ENCODE data around the gene SLC38A9.

Gene SLC38A9

GRCh38 chr5:55599148-55600050 lies 112.7 kb downstream of the SLC38A9 start:
- TF ChIP-seq CTCF (IDR thresholded peaks at IDR 0.05; ENCODE audit: insufficient read depth, missing control alignments), result no peak
- FAIRE-seq, result no peak
- DNase-seq (ENCODE audit: insufficient read length, low spot score), result no peak

DNA sequence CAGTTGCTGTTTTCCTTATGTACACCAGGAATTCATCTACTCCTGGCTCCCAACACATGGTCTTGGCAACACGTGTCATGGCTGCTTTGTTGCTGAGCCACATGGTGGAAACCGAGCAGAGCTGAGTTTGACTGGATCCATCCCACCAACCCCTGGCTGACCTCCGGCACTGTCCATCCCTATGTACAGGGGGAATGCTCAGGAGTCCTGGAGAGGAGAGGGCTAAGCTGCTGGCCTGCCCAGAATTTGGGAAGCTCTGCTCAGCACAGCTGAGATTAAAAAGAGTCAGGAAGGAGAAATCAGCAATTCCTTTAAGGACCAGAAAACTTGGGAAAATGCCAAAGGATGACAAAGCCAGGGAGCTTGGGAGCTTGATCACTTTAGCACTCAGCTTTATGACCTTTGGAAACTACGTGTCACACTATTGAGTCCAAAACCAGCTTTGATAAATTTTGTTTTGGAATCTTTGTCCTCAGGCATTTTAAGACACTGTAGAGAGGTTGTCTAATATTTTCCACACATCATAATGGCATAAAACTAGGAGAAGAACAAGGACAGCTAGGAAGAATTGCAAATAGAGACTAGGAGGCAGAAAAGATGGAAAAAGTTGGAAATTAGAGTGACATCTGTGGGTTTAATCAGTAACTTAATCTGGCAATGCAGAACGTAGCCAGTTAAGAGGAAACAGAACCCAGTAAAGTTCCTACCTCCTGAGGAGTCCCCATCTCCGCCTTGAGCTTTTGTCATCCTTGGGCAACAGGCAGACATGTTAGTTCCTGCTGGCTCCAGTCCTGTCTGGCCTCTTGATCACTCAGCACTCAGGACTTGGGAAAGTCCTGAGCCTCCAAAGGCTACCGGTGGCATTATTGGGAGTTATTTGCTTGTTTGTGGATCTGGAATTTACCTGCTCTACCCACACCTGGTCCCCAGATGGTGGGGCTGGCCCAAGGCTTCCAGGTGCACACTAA lies 114.8 kb downstream of the SLC38A9 start:
- FAIRE-seq, result no peak
- TF ChIP-seq CTCF (IDR thresholded peaks at IDR 0.05; ENCODE audit: insufficient read depth, missing control alignments), result no peak
- no peak for DNase-seq (ENCODE audit: insufficient read length, low spot score)

GRCh38 chr5:55594671-55595070 lies 117.5 kb downstream of the SLC38A9 start:
- FAIRE-seq, result no peak

DNA sequence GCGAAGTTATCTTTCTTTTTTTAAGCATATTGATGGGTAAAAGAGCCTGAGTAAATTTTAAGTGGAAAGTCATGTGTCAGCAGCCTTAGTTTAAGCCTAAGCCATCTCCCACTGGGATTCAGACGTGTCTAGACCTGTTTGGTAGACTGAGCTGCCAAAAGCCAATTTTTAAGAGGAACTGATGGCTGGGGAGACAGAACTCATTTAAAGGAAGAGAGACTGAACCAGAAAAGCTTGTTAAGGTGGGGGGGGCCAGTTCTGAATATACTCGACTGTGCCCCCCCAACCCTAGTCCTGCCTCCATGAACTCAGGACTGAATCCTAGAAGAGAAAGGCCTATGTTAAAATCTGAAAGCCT lies 119.0 kb downstream of the SLC38A9 start:
- no peak for TF ChIP-seq CTCF (IDR thresholded peaks at IDR 0.05; ENCODE audit: insufficient read depth, missing control alignments)
- no peak for FAIRE-seq
- DNase-seq (ENCODE audit: insufficient read length, low spot score), result no peak

More at GRCh38 chr5:55594671-55595070, 117.5 kb downstream of the SLC38A9 start:
- DNase-seq (ENCODE audit: insufficient read length, low spot score), result no peak
- TF ChIP-seq CTCF (IDR thresholded peaks at IDR 0.05; ENCODE audit: insufficient read depth, missing control alignments), result no peak

DNA sequence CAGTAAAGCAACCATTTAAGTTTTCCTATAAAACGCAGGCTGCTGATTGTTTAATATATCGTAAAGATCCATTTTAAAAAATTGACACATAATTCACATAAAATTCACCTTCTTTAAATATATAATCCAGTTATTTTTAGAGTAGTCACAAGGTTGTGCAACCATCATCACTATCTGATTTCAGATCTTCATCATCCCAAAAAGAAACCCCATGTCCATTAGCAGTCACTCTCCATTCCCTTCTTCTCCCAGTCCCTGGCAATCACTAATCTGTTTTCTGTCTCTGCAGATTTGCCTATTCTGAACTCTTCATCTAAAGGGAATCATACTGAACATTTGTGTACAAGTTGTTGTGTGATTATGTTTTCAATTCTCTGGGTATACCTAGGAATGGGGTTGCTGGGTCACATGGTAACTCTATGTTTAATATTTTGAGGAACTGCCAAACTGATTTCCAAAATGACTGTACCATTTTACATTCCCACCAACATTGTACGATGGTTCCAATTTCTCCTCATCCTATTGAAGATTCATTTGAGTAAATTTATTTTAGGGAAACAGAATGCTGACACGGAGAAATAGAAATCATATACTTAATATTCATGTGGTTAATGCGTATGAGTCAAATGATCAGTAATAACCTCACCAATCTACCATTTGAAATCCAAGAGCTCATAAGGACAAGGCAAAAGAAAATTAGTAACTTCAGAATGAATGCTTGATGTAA lies 119.6 kb downstream of the SLC38A9 start:
- DNase-seq (ENCODE audit: insufficient read length, low spot score) (no peak), FAIRE-seq (no peak)
- no peak for TF ChIP-seq CTCF (IDR thresholded peaks at IDR 0.05; ENCODE audit: insufficient read depth, missing control alignments)

GRCh38 chr5:55591686-55592085 lies 120.4 kb downstream of the SLC38A9 start:
- FAIRE-seq (no peak), DNase-seq (ENCODE audit: insufficient read length, low spot score) (no peak)
- no peak for TF ChIP-seq CTCF (IDR thresholded peaks at IDR 0.05; ENCODE audit: insufficient read depth, missing control alignments)

Data from D721Med (cell line).